Astrocyte (in vitro differentiated cells and primary cell): Measurements from ENCODE around the gene ZEB2.

Experiments used
- EZH2 ChIP-seq: IDR thresholded peaks from 2 replicates; pipeline ENCODE4 v1.6.1; 2012; ENCODE audit warnings: mild to moderate bottlenecking, low read length, inconsistent platforms; ENCODE audit not compliant: insufficient read depth
- TF ChIP-seq, protein P1 (sequence below): IDR thresholded peaks from 2 replicates; pipeline ENCODE4 v1.5.1; 2011; ENCODE audit warnings: low read depth, mild to moderate bottlenecking, inconsistent platforms, low read length, moderate library complexity; ENCODE audit not compliant: insufficient read depth

DNA sequence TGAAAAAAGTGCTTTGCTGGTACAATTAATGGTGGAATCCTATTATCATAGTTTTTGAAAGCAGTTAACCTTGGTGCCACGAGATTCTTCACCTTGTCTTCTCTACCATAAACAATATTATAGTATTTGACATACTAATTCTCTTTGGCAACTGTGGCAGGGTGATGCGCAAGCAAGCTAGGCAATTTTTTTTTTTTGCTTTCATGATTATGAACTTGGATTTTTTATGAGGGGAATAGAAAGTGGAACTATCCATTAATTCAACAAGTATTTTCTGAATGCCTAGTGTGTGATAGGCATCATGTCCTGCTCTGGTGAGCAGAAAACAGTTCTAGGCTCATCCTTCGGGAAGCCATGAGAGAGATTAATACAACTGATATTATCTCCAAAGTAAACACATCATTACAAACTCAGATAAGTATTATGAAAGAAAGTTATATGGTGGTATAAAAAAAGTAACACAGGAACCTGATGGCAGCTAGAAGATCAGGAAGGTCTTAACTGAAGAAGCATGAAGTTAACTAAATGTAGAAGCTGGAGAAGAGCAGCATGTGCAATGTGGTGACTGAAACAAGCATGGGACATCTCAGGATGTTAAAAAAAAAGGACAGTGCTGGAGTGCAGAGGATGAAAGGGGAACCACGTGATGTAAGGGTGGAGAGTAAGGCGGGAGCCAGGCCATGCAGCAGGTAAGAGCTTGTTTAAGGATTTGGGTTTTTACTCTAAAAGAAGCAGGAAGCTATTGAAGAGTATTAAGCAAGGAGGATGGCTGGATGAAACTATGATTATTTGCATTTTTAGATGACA, 113.7 kb downstream of the ZEB2 start:
- TF ChIP-seq, protein P1, sequence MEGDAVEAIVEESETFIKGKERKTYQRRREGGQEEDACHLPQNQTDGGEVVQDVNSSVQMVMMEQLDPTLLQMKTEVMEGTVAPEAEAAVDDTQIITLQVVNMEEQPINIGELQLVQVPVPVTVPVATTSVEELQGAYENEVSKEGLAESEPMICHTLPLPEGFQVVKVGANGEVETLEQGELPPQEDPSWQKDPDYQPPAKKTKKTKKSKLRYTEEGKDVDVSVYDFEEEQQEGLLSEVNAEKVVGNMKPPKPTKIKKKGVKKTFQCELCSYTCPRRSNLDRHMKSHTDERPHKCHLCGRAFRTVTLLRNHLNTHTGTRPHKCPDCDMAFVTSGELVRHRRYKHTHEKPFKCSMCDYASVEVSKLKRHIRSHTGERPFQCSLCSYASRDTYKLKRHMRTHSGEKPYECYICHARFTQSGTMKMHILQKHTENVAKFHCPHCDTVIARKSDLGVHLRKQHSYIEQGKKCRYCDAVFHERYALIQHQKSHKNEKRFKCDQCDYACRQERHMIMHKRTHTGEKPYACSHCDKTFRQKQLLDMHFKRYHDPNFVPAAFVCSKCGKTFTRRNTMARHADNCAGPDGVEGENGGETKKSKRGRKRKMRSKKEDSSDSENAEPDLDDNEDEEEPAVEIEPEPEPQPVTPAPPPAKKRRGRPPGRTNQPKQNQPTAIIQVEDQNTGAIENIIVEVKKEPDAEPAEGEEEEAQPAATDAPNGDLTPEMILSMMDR: no peak
- no peak for TF ChIP-seq EZH2
